ENCODE results near the gene NIM1K.
A peak's percentile ranks its signal among the peaks of the same experiment; 100 is the strongest.
"Not testable (repeated sequence)": the region's sequence is repeated elsewhere in the genome, so short reads cannot be mapped to it uniquely, and the experiment has no call there.

NIM1K gene

DNA sequence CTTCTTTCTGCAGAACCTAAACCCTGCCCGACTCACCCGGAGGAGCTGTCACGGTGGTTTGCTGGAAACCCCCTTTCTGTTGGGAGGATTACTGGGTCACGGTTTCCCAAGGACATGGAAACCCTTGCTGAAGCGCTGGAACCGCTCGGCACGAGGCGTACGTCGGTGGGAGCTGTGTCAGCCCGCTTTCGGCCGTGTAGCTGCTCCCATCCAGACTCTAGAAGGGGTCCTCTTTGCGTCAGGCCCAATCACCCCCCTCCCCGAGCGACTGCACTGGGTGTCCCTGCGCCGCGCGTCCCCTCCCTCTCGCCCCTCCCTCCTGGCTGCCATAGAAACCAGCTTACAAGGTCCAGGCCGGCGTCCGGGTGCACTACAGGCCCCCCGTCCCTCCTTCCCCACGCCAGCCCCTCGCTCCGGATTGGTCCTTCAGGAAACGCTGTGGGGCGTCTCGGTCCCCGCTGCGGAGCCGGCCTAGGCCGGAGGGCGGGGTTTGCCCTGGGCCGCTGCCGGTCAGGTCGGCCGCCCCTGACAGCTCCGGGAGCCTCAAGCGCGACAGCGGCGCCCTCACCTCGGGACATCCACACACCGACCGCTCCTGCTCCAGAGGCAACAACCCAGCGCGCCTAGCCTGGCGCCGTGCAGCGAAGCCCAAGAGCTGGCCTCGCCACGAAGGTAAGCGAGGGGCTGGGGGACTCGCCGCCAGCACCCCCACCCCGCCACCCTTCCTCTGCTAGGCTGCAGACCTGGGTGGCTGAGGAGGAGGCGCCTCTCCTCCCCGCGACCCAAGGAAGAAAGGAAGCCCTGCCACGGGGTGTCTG, at the start of gene NIM1K:
NIM1K (plus strand) TSS at position 486 of the 818 bp plus-strand sequence. CDS start 53,551 bp downstream, outside the sequence.
- DNase-seq (ENCODE audit: low read depth): no peak

- DNase-seq (ENCODE audit: low read depth): no peak
Measured at GRCh38 chr5:43145071-43145470, 47.0 kb upstream of the NIM1K start.

DNA sequence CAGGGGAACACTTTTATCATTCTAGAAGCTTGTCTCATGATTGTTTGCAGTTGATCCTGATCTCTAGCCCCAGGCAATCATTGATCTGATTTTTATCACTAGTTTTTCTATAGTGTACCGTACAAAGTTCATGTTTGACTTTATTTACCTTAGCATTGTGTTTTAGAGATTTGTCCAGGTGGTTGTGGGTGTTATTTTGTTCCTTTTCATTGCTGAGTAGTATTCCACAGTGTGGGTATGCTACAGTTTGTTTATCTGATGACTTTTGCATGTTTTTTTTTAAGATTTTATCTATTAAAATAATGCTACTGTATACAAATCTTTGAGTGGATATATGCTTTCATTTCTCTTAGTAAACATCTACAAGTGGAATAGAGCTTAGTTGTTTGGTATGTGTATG, 45.1 kb upstream of the NIM1K start:
- no peak for DNase-seq (ENCODE audit: low read depth)

DNA sequence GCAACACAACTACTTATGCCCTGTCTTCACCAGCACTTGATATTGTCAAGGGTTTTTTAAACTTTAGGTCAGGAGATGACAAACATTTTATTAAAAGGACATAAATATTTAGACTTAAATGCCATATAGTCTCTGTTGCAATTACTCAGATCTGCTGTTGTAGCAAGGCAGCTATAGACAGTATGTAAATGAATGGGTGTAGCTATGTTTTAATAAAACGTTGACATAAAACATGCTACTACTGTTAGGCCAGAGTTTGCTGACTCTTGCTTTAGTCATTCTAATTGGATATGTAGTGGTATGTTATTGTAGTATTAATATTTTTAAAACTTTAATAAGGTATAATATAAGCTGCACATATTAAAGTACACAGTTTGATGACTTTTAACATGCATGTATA, 43.6 kb upstream of the NIM1K start:
- DNase-seq (ENCODE audit: low read depth): no peak

- no peak for DNase-seq (ENCODE audit: low read depth)
Measured at GRCh38 chr5:43149231-43149630, 42.8 kb upstream of the NIM1K start.

DNA sequence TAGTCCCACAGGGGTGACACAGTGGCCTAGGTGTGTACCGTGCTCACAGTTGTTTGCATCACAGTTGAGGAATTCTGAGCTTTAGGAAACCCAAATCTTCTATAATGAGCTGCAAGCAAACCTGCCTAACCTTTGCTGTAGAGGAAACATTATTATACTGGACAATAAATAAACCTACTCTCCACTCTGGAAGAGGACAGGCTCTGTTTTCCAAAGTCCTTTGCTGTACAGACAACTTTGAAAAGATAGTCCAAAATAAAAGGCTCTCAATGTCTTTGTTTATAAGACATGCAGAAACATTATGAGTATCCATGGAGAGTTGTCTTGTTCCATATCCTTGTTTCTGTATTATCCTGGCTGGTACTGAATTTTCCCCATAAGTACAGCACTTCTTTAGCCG, 42.0 kb upstream of the NIM1K start:
- DNase-seq (ENCODE audit: low read depth): no peak

GRCh38 chr5:43150748-43151147, 41.3 kb upstream of the NIM1K start:
- no peak for DNase-seq (ENCODE audit: low read depth)

DNA sequence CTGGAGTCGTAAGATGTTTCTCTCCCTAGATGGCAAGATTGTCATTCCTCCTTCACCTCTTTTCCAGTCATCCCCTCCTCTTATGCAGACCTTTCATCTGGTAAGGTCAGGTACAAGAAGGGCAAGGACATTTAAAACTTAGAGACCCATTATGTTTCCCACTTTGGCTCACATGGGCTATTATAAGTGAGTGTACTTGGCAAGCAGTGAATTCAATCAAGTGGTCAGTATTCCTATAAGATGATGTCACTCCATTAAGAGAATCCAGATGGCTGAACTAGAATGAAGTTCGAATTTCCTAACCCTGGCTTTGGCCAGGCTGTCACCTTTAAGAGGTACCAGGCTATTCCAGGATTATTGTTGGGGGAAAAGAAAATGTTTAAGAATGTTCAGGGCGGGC, 39.1 kb upstream of the NIM1K start:
- peak; percentile 45 for DNase-seq (ENCODE audit: low read depth)

DNA sequence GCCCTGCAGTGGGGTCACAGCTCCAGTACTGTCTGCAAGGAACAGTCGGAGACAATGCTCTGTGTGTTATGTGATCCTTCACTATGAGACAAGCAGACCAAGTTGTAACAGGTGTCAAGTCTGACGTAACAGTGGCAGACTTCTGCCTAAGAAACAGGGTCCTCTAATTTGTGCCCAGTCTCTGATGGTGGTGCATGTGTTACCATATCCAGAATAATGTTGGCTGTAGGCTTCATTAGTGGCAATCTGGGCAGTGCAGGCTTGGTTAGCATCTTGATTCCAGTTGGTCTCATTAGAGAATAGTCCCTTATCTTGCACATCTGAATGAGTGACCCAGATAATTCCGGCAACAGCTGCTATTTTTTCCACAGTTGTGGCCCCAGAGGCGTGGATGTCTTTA, 37.6 kb upstream of the NIM1K start:
- no peak for DNase-seq (ENCODE audit: low read depth)

DNA sequence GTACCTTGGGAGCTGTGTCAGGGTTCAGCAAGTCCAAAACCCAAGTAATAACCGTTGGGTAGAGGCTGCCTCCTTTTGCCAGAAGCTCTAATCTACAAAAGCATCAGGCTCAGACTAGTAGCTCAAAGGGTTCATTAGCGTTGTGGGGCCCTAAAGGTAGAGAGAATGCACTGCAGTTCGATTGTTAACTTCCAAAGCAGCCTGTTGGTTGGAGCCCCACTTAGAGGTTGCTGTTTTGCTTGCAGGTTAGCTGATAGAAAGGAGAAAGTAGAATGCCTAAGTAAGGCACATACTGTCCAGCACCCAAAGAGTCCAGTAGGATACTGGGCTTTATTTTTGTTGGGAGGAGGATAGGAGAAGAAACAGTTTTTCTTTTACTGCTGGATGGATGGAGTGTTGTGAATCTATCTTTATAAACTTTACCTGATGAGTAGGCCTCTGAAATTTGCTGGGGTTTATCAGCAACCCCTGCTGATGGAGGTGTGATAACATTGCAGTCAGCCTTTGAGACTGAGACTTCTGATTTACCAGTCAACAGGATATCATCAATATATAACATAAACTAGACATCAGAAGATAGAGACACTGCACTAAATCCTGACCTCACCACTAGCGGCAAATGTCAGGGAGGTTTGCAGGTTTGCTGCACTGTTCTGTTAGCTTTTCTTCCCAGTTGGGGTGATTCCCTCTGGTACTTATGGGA, 36.5 kb upstream of the NIM1K start:
- no peak for DNase-seq (ENCODE audit: low read depth)

- no peak for DNase-seq (ENCODE audit: low read depth)
Measured at GRCh38 chr5:43156388-43156787, 35.6 kb upstream of the NIM1K start.

GRCh38 chr5:43157068-43157467, 35.0 kb upstream of the NIM1K start:
- DNase-seq (ENCODE audit: low read depth): no peak

GRCh38 chr5:43161244-43161643, 30.8 kb upstream of the NIM1K start:
- no peak for DNase-seq (ENCODE audit: low read depth)

- not testable (repeated sequence) for DNase-seq (ENCODE audit: low read depth)
Measured at GRCh38 chr5:43164801-43165200, 27.2 kb upstream of the NIM1K start.

- DNase-seq (ENCODE audit: low read depth): no peak
Measured at GRCh38 chr5:43165323-43165722, 26.7 kb upstream of the NIM1K start.

- DNase-seq (ENCODE audit: low read depth): no peak
Measured at GRCh38 chr5:43168175-43168574, 23.9 kb upstream of the NIM1K start.

DNA sequence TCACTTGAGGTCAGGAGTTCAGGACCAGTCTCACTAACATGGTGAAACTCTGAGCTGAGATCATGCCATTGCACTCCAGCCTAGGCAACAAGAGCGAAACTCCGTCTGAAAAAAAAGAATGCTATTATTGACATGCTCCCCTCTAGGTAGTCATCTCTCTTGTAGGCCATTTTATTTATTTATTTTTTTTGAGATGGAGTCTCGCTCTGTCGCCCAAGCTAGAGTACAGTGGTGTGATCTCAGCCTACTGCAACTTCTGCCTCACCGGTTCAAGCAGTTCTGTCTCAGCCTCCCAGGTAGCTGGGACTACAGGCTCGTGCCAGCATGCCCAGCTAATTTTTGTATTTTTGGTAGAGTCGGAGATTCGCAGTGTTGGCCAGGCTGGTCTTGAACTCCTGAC, 20.6 kb upstream of the NIM1K start:
- no peak for DNase-seq (ENCODE audit: low read depth)

DNA sequence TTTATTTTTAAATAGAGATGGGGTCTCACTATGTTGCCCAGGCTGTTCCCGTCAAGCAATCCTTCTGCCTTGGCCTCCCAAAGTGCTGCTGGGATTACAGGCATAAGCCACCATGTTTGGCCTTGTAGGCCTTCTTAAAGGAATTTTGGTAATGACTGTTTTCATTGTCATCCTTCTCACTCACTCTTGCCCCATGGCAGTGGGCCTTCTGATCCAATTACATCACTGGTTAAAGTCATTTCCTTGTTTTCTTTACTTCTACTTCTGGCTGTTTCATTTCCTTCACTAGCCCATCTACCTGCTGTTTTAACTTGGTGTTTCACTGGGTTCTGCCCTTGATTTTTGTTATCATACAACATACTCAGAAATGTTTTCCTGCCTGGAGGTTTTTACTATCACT, 20.1 kb upstream of the NIM1K start:
- DNase-seq (ENCODE audit: low read depth): no peak

GRCh38 chr5:43172779-43173178, 19.2 kb upstream of the NIM1K start:
- DNase-seq (ENCODE audit: low read depth): no peak

- no peak for DNase-seq (ENCODE audit: low read depth)
Measured at GRCh38 chr5:43174586-43174985, 17.4 kb upstream of the NIM1K start.

DNA sequence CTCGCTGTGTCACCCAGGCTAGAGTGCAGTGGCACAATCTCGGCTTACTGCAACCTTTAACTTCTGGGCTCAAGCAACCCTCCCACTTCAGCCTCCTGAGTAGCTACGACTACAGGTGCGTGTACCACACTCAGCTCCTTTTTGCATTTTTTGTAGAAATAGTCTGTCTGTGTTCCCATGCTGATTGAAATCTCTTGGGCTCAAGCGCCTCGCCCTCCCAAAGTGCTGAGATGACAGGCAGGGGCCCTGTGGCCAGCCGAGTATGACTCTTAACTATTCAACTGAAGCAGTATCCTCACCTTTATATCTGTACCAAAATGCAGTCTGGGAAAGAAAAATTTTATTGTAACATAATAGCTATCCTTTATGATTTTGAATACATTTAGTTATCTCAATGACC, 12.2 kb upstream of the NIM1K start:
- DNase-seq (ENCODE audit: low read depth): no peak

DNA sequence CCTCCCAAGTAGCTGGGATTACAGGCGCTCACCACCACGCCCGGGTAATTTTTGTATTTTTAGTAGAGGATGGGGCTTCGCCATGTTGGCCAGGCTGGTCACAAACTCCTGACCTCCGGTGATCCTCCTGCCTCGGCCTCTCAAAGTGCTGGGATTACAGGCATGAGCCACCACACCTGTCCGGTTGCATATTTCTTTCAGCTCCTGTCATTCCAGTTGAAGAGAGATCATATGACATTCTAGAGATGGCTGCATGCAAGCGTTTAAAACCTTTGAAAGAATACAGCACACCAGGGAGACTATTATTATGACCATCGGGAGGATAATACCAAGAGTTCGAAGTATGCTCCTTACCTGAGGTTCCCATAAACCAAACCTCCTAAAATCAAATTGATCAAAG, 9.6 kb upstream of the NIM1K start:
- DNase-seq (ENCODE audit: low read depth): no peak

- DNase-seq (ENCODE audit: low read depth): not testable (repeated sequence)
Measured at GRCh38 chr5:43183101-43183500, 8.9 kb upstream of the NIM1K start.

All from GM04503 (cell line).